T1000 (cell line): Measurements from ENCODE around the gene TMEM81.

Experiments used
- DNase-seq: peaks from one replicate; lab custom pipeline; 2025; ENCODE audit warnings: mixed read lengths; lab: John Stamatoyannopoulos, UW

Gene TMEM81

DNA sequence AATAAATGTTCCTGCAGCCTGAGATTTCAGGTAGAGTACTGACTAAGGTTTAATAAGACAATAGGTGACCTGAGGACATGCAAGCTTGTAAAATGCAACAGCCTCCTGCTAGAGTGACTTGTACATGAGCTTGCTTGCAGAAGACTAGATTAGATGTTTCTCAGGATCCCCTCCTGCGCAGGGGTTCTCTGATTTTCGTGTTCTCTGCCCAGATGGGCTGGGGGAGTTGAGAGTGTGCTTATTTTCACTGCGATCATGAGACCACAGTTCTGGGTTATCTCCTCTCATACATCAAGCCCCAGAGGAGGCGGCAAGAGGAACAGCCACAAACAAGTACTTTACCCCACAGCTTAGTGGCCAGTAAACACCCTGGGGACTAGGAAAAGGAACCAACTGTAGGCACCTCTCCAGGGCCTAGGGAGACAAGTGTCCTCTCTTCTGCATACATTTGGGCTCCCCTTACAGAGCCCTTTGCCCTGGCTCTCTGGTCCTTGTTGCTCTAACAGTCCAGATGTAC is 8.0 kb downstream of the TMEM81 start:
- DNase-seq: no peak

DNA sequence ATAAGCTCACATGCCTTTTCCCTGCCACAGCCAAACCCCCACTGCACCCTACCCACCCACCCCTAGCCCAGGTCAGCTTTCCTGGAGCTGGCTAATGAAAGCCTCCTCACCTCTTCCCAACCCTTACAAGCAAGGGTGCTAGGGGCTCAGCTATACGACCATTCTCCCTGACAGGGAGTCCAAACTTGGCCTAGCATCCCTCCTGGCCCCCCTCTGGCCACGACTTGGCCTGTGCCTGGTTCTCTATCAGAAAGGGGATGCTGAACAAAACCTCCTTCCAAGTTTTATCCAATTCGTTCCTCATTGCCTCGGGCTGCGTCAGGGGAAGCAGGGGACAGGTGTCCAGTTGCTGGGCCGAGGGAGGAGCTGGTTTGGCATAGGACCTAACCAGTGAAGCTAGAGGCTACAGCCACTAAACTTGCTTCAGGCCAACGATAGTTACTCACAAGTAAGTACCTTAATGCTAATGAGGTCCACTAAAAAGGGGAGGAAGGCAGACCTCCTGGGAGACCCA is 8.6 kb downstream of the TMEM81 start:
- DNase-seq: no peak

DNA sequence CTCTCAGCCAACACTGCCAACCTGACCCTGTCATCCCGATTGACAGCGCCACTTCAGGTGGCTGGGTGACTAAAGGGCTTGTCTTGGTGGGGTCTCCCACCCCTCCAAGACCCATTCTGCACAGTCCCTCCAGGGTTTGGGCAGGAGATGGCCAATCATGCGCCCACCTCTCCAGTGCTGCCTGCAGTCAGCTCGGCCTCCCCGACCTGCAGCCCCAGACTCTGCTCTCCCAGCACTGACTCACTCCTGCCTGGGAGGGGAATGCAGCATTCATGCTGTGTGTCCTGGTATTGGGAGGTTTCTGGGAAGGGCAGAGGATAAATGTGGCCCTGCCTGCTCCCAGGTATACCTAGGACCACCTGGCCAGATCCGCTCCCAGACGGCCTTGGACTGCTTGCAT is 9.7 kb downstream of the TMEM81 start:
- DNase-seq: no peak

DNA sequence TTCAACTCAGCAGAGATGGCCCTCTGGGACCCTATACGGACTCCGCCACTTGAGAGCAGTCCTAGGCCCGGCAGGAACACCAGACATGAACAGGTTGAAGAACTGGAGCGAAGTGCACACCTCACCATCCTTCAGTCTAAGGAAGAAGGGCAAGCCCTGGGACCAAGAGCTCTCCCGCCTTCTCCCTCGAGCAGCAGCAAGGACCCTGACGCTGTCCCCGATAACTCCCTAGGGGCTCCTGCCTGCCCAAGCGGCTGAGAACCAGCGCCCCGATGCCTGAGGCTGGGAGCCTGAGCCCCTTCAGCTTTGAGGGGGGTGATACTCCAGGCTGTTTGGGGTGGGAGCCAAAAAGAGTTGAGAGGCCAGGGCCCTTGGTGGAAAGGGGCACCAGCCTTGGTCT is 10.2 kb downstream of the TMEM81 start:
- DNase-seq: no peak

DNA sequence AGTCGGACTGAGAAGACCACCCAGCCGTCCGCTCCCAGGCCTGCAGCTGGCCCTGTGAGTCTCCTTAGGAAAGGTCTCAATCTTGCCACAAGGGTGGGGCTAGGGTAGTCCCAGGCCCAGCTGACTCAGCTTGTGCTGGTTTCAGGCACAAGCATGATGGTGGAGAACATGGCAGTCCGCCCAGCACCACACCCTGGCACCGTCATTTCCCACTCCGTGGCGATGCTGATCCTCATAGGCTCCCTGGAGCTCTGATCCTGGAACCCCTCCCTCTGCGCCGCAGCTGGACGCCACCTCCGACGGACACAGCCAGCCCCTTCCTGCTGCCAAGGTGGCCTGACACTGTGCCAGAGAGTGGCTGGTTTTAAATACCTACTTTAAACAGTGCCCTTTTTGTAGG is 10.7 kb downstream of the TMEM81 start:
- DNase-seq: no peak

DNA sequence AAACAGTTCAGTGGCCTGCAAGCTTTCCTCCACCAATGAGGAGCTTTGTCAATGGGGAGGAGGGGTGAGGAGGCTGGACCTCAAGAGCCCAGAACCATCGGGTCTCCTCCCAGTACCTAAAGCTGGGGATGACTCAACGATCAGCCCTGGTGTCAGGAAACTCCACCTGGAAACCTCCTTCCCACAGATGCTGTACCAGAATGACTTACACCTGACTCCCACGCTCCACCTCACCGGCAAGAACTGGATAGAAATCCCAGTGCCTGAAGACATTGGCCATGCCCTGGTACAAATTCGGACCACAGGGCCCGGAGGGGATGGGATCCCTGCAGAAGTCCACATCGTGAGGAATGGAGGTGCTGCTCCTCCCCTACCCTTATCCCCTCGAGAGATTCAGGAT is 11.4 kb downstream of the TMEM81 start:
- DNase-seq: no peak

DNA sequence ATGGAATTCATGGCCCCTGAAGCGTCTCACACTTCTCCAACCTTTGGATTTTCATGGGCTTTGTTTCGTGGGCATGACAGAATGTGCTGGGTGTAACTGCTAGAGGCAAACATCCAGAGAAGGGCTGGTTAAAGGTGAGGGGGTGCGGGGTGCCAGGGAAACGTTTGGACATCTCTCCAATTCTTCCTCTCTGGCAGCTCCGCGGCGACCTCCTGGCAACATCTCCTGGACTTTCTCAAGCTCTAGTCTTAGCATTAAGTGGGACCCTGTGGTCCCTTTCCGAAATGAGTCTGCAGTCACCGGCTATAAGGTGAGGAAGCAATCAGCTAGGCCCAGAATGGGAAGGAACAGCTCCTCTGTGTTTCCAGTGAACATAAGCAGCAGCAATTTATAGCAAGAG is 12.0 kb downstream of the TMEM81 start:
- DNase-seq: no peak

DNA sequence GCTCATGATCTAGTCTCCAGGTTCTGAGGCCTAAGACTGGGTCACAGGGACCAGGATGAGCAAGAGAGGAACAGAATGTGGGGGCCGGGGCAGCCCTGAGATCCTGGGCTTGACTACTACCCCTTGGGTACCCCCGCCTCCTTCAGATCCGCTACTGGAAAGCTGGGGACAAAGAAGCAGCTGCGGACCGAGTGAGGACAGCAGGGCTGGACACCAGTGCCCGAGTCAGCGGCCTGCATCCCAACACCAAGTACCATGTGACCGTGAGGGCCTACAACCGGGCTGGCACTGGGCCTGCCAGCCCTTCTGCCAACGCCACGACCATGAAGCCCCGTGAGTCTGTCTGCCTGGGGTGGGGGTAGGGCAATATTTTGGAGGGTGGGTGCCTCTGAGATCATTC is 12.5 kb downstream of the TMEM81 start:
- no peak for DNase-seq

DNA sequence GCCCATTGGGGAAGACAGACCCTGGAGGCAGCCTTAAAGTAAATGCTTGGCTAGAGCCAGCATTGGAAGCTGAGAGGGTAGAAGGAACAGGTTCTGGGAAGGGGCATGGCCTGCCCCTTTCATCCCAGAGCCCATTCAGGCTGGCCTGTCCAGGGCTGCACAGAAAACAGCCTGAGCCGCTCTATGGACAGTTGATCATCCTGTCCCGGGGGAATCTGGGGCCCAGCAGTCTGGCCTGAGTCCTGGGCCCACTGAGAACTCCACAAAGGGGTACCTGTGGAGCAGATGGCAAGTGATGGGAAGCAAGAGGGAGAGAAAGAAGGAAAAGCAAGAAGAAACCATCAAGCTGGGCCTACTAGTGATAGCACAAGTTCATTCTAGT is 13.2 kb downstream of the TMEM81 start:
- no peak for DNase-seq

DNA sequence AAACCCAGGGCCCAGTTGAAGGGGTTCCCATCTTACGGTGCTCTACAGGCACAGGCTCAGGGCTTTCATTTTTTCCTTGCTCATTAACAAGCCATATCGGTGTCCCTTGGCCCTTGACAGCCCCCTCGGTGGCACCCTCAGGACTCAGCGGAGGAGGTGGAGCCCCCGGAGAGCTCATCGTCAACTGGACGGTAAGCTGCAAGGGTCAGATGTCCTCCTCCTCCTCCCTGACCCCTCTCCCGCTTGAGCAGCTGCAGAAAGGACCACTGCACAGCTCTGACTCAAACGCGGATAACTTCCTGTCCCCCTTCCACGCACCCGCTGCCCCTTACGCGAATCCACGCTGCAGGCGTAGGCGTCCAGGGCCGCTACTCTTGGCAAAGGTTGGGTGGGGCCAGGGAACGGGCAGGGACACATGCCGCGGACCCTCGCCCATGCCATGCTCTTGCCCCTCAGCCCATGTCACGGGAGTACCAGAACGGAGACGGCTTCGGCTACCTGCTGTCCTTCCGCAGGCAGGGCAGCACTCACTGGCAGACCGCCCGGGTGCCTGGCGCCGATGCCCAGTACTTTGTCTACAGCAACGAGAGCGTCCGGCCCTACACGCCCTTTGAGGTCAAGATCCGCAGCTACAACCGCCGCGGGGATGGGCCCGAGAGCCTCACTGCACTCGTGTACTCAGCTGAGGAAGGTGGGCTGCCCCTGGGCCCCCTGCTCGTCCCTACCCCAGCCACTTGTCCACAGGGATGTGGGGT is 14.7 kb downstream of the TMEM81 start:
- no peak for DNase-seq

DNA sequence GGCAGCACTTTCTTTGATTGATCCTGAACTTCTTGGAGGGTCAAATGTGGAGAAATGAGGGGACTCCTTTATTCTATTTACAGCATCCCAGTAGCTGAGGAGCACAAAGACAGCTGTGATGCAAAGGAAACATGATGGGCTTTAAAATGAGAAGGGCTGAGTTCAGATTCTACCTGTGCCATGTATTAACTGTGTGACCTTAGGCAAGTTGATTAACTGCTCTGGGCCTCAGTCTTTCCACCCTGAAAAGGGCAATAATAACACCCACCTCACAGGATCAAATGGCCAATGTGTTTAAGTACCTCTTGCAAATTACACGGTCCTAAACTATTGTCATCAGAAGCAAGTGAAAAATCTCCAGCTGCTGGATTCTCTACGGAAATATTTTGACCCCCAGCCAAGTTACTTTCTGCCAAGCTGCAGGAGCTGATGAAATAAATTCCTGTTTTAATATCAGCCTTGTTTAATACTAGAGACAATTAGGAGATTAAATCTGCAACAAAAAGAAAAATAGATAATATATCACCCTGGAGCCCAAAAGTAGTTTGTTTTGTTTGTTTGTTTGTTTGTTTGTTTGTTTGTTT is 15.7 kb downstream of the TMEM81 start:
- DNase-seq: no peak

DNA sequence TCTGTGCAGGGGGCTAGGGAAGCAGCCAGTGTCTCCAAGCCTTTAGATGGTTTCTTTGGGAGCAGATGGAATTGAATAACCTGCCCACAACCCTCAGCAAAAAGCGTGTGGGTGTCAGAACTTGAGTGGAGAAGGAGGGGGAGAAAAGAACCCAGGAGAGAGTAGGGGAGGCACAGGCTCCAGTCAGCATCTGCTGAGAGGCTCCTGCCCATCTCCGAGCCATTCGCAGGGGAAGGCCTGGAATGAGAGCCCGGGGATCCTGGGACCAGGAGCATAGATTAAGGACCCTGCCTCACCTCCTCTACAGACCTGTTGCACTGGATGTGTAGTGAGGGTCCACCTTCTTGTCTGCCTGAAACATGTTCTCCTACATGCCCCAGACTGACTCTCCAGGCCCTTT is 16.3 kb downstream of the TMEM81 start:
- DNase-seq: no peak

DNA sequence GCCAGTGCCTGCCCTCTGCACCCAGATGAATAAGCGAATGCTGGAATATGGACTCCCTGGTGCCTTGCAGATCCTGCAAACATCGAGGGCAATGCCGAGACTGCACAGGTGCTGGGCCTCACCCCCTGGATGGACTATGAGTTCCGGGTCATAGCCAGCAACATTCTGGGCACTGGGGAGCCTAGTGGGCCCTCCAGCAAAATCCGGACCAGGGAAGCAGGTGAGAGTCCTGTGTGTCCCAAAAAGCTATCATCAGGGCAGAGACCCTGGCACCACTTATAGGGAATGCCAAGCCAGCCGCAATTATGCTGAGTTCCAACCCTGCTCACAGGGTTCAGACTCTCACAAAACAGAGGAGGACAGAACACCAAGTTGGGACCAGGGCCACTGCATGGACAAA is 17.2 kb downstream of the TMEM81 start:
- DNase-seq: no peak

DNA sequence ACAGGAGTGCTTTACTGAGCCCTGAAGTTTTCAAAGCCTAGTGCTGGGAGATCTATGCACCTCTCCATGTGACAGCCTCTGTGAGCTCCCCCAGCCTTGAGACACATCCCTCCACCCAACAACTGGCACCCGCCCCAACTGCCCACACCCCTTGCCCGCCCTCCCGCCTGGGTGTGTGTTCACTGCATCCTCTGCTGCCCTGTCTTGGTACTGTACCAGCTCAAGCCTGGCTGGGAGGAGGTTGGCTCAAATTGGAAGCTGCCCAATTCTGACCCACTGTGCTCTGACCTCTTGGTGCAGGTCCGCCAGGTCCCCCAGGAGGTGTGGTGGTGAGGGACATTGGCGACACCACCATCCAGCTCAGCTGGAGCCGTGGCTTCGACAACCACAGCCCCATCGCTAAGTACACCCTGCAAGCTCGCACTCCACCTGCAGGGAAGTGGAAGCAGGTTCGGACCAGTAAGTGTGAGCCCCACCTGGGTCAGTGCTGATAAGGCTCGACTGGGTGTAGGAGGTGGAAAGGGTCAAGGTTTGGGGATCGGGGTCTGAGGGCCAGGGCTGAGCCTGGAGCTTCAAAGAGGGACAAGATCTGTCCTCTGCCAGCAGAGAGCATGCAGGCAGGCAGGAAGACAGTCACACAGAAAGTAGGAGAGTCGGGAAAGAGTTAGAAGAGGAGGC is 18.0 kb downstream of the TMEM81 start:
- no peak for DNase-seq

DNA sequence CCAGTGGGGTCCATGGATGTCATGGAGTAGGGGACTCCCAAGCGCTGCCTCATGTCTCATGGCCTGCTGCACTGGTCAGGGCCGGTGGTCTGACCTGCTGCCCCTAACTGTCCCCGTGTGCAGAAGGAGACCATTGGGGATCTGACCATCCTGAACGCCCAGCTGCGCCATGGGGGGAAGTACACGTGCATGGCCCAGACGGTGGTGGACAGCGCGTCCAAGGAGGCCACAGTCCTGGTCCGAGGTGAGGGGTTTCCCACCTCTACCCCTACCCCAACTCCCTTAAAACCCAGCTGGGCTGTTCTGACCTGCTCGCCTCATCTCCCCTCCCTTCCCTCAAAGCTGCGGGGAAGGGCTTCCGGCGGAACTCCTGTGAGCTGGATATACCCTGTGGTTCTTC is 18.6 kb downstream of the TMEM81 start:
- no peak for DNase-seq

DNA sequence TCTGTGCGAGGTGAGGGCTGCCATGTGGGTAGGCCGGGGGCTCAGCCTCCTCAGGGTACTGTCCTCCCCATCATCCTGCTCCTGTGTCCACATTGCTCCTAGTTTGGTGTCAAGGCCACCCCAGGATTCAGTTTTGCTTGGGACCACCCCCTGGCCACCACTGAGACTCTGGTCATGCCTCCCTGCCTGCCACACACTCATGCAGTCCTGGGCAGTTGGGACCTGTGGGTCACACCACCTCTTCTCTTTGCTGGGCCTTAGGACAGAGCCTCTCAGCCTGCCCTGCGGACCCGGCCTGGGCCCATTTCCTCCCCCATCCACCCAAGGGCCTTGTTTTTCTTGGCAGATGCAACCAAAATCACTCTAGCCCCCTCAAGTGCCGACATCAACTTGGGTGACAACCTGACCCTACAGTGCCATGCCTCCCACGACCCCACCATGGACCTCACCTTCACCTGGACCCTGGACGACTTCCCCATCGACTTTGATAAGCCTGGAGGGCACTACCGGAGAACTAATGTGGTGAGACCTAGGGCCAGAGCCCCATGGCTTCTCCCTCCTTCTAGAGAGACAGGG is 19.4 kb downstream of the TMEM81 start:
- no peak for DNase-seq

DNA sequence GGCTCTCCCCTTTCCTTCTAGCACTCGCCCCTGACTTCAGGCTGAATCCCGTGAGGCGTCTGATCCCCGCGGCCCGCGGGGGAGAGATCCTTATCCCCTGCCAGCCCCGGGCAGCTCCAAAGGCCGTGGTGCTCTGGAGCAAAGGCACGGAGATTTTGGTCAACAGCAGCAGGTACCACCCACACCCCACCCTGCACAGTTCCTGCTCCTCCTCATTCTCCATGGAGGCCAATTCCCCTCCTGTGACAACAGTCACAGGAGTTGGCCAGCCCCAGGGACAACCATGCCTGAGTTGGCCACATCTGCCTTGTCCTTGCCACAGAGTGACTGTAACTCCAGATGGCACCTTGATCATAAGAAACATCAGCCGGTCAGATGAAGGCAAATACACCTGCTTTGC is 20.0 kb downstream of the TMEM81 start:
- no peak for DNase-seq

DNA sequence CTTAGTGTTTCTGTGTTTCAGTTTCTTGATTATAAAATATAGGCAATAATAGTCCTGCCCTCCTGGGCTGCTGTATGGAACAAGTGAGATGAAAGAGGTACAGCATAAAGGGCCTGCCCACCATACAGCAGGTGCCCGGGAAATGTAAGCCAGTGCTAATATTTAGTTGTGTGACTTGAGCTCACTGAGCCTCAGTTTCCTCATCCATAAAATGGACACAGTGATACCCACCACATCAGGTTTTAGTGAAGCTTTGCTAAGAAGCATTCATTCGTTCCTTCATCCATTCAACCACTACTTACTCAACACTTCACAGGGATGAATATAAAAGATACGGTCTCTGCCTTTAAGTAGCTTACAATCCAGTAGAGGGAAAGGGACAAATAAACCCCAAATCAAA is 21.4 kb downstream of the TMEM81 start:
- no peak for DNase-seq

DNA sequence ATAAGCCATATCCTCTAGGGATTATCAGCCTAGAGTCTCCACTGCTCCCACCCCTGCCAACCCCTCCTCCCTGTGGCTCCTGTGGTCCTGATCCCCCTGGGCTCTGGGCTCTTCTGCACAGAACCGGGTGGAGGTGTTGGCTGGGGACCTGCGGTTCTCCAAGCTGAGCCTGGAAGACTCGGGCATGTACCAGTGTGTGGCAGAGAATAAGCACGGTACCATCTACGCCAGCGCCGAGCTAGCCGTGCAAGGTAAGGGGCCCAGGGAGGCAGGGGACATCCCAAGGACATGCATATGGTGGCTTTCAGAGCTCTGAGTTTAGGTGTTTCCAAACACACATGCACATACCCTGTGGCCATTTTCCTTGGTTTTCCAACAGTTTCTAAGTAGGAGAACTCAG is 21.9 kb downstream of the TMEM81 start:
- no peak for DNase-seq

DNA sequence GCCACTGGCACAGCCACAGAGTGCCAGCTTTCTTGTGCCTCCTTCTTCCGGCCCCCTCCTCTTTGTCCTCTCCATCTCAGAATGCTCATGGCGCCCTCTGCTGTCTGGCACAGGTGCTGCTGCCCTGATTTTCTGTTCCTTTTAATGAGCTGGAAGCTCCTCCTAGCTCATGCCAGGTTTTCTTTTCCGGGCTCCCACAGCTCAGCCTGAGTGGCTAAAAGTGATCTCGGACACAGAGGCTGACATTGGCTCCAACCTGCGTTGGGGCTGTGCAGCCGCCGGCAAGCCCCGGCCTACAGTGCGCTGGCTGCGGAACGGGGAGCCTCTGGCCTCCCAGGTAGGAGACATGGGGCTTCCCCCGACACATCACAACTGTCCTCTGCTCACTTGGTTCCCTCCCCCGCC is 22.6 kb downstream of the TMEM81 start:
- DNase-seq: no peak

DNA sequence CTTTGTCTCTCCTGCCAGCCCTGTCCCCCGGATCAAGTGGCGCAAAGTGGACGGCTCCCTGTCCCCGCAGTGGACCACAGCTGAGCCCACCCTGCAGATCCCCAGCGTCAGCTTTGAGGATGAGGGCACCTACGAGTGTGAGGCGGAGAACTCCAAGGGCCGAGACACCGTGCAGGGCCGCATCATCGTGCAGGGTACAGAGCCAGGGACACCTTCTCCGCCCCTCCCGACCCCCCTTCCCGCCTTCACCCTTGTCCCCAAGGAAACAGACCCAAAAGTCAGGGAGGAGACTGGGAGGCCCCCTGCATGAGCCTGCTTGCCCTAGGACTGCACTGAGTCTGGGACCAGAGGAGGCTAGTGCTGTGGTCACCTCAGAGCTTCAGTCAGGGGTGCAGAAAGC is 23.0 kb downstream of the TMEM81 start:
- no peak for DNase-seq

DNA sequence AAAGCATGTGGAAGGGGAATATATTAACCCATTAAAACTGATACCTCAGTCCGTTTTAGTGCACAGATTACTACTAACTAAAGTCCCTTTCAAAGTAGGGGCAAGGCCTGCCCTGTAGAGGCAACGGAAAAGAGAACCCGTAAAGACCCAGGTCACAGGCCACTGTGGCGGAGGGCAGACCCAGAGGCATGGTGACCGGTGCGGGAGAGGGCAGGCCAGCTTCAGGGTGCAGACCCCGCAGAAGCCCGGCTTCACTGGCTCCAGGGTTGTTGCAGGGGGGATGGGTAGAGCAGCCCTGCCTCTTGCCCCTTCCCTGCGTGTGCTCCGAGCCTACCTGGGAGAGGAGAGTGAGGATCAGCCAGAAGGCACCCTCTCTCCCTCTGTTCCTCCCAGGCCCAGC is 23.5 kb downstream of the TMEM81 start:
- no peak for DNase-seq

DNA sequence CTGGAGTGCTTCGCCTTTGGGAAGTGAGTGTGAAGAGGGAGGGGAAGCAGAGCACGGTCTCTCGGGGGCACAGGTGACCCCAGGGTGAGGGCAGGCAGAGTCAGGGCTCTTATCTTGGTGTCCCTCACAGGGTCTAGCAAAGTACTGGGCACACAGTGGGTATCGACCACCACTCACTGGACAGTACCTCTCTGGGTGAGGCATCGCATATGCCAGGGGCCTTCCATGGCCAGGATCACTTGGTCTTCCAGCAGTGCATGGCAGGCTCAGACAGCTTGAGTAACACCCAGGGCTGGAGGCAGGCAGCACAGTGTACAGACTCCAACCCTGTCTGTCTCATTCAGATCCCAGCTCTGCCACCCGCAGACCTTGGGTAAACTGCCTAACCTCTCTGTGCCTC is 24.6 kb downstream of the TMEM81 start:
- no peak for DNase-seq
